Measurements from ENCODE around the gene RPS27A. TPM values are rescaled to one million over a fixed set of nuclear protein-coding genes. Genes with fewer than 3 reads are reported as not detected.
"Not testable (repeated sequence)": the region's sequence is repeated elsewhere in the genome, so short reads cannot be mapped to it uniquely, and the experiment has no call there.

Gene RPS27A
- total RNA-seq, 2 donors from 2014 or later: 489 to 703 TPM

DNA sequence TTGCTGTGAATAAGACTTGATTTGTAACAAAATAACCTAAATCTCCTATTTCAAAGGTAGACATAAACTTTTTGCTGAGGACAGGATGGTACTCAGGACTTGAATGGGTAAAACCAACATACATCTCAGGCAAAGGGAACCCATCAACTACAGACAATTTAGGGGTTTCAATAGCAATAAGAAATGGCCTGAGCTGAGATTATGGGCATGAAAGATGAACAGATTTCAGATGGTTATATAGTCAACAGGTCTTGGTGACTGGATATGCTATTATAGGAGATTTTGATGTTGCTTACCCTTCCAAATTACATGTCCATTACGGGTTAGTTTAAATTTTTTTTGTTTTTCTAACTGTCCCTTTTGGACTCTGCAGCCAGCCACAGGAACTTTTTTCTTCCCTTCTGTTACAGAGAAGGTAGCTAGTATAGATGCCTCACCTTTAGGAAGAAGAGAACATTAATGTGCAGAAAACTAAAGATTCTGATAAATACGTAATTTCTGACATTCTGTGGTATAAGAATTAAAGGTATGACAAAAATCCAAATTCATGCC is 4.6 kb downstream of the RPS27A start:
- TF ChIP-seq, protein P1, sequence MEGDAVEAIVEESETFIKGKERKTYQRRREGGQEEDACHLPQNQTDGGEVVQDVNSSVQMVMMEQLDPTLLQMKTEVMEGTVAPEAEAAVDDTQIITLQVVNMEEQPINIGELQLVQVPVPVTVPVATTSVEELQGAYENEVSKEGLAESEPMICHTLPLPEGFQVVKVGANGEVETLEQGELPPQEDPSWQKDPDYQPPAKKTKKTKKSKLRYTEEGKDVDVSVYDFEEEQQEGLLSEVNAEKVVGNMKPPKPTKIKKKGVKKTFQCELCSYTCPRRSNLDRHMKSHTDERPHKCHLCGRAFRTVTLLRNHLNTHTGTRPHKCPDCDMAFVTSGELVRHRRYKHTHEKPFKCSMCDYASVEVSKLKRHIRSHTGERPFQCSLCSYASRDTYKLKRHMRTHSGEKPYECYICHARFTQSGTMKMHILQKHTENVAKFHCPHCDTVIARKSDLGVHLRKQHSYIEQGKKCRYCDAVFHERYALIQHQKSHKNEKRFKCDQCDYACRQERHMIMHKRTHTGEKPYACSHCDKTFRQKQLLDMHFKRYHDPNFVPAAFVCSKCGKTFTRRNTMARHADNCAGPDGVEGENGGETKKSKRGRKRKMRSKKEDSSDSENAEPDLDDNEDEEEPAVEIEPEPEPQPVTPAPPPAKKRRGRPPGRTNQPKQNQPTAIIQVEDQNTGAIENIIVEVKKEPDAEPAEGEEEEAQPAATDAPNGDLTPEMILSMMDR (IDR thresholded peaks at IDR 0.05): no peak
- no peak for TF ChIP-seq POLR2A (IDR thresholded peaks at IDR 0.05)
- H3K27me3 ChIP-seq: no peaks in the 10 kb centered on the region
- DNase-seq (no peak), ATAC-seq (no peak)
- H3K36me3 ChIP-seq (replicated peaks in 1 of 2; ENCODE audit: insufficient read depth in 1 of 2, low read depth in 2 of 2): peaks cover 0 to 24% of the 10 kb centered on the region in 2 donors
- no peaks in the 10 kb centered on the region for H3K9me3 ChIP-seq
- intact Hi-C loops (cut with DNase I): no loop called here
- peaks cover 24% of the 10 kb centered on the region for H3K4me1 ChIP-seq
- WGBS, 2 donors: 82 to 94% methylated on average over 2 of the region's 2 CpGs
- no peak overlapping the region for H3K27ac ChIP-seq
- H3K4me3 ChIP-seq: no peak overlapping the region

DNA sequence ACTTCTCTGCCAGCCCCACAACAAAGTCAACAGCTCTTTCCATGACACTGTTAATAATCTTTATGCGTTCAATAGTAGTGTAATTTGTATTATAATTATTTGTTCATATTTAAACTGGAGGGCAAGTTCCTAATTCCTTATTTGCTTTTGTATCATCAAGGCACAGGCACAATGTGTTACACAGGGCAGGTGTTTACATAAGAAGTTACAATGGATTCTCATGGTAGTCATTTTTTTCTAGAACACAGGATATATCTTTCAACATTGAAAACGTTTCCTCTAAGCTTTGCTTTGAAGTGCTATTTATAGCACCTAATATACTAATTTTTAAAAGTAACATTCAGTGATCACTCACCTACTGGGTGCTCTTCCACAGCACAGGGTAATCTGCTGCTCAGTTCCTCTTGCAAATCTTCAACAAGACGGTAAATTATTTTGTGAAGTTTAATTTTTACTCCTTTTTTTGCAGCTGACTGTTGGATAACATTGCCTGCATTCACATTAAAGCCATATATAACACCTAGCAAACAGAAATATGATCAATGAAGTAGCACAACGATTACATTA is 7.3 kb downstream of the RPS27A start:
- peaks cover 0 to 28% of the 10 kb centered on the region in 2 donors for H3K36me3 ChIP-seq (replicated peaks in 1 of 2; ENCODE audit: insufficient read depth in 1 of 2, low read depth in 2 of 2)
- no peaks in the 10 kb centered on the region for H3K27me3 ChIP-seq
- H3K9me3 ChIP-seq: no peaks in the 10 kb centered on the region
- 51 to 59% methylated on average over 4 of the region's 4 CpGs for WGBS, 2 donors
- no peak overlapping the region for H3K4me3 ChIP-seq
- TF ChIP-seq, protein P1 (IDR thresholded peaks at IDR 0.05): no peak
- no peak for TF ChIP-seq POLR2A (IDR thresholded peaks at IDR 0.05)
- no peak for ATAC-seq
- DNase-seq: no peak
- peaks cover 9% of the 10 kb centered on the region for H3K4me1 ChIP-seq
- intact Hi-C loops (cut with DNase I): no loop called here
- H3K27ac ChIP-seq: no peak overlapping the region

DNA sequence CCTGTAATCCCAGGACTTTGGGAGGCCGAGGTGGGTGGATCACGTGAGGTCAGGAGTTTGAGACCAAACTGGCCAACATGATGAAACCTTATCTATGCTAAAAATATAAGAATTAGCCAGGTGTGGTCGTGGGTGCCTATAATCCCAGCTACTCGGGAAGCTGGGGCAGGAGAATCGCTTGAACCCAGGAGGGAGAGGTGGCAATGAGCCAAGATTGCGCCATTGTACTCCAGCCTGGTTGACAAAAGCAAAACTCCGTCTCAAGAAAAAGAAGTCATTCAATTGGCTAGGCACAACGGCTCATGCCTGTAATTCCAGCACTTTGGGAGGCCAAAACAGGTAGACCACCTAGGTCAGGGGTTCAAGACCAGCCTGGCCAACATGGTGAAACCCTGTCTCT is 9.1 kb downstream of the RPS27A start:
- intact Hi-C loops (cut with DNase I); H3K27me3 ChIP-seq; ATAC-seq; H3K27ac ChIP-seq; DNase-seq; H3K4me1 ChIP-seq; H3K9me3 ChIP-seq; H3K4me3 ChIP-seq: not testable (repeated sequence)
- peaks cover 0 to 18% of the 10 kb centered on the region in 2 donors for H3K36me3 ChIP-seq (replicated peaks in 1 of 2; ENCODE audit: insufficient read depth in 1 of 2, low read depth in 2 of 2)
- 89 to 92% methylated on average over 8 of the region's 8 CpGs for WGBS, 2 donors

DNA sequence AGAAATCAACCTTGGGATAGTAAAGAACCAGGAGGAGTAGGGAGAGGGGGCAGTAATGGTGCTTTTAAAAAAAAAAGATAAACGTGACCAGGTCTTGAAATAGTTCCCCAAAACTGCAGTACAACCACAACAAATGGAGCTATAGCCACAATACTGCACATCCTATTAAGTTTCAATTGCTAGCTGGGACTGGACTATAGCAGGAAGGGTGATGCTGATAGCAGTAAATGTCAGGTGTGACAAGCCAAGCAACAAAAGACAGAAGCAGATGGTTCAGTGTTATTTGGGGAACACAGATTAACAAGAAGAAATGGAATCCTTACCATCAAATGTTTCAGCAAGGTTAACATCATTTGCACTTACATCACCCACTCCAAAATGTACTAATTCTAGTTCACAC is 10.1 kb downstream of the RPS27A start:
- 37 to 48% methylated on average over 1 of the region's 1 CpG for WGBS, 2 donors
- no peak overlapping the region for H3K27ac ChIP-seq
- ATAC-seq (no peak), DNase-seq (no peak)
- no peaks in the 10 kb centered on the region for H3K4me1 ChIP-seq
- intact Hi-C loops (cut with DNase I): no loop called here
- no peak overlapping the region for H3K4me3 ChIP-seq
- H3K27me3 ChIP-seq: no peaks in the 10 kb centered on the region
- peaks cover 0 to 19% of the 10 kb centered on the region in 2 donors for H3K36me3 ChIP-seq (replicated peaks in 1 of 2; ENCODE audit: insufficient read depth in 1 of 2, low read depth in 2 of 2)
- TF ChIP-seq, protein P1 (IDR thresholded peaks at IDR 0.05): no peak
- no peak for TF ChIP-seq POLR2A (IDR thresholded peaks at IDR 0.05)
- H3K9me3 ChIP-seq: no peaks in the 10 kb centered on the region

DNA sequence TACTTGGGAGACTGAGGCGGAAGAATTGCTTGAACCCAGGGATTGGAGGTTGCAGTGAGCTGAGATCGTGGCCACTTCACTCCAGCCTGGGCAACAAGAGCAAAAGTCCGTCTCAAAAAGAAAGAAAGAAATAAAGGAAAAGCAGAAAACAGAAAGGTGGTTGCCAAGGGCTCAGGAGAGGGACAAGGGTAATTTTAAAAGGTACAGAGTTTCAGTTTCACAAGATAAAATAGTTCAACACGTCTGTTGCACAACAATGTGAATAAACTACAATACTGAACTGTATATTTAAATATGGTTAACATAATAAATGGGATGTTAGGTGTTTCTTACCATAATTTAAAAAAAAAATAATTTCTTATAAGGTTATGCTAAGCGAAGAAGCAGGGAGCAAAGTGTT is 12.9 kb downstream of the RPS27A start:
- Histone ChIP-seq H3K27ac (no peak overlapping the region), H3K4me1 (no peaks in the 10 kb centered on the region), H3K9me3 (no peaks in the 10 kb centered on the region), H3K4me3 (no peak overlapping the region), H3K36me3 (replicated peaks in 1 of 2; ENCODE audit: insufficient read depth in 1 of 2, low read depth in 2 of 2) (peaks cover 0 to 19% of the 10 kb centered on the region in 2 donors), H3K27me3 (no peaks in the 10 kb centered on the region)
- TF ChIP-seq POLR2A (IDR thresholded peaks at IDR 0.05): no peak
- TF ChIP-seq, protein P1 (IDR thresholded peaks at IDR 0.05): no peak
- ATAC-seq (no peak), DNase-seq (no peak)
- WGBS, 2 donors: 84 to 88% methylated on average over 5 of the region's 5 CpGs
- intact Hi-C loops (cut with DNase I): no loop called here
